ENCODE measurements around the gene PTPRN2. TPM values are rescaled to one million over a fixed set of nuclear protein-coding genes. Genes with fewer than 3 reads are reported as not detected.

Gene PTPRN2
- total and polyA plus RNA-seq, 2 donors (not counting 3 experiments of a cell fraction or from before 2014, with no cell fraction given): 0.62 to 0.88 TPM

DNA sequence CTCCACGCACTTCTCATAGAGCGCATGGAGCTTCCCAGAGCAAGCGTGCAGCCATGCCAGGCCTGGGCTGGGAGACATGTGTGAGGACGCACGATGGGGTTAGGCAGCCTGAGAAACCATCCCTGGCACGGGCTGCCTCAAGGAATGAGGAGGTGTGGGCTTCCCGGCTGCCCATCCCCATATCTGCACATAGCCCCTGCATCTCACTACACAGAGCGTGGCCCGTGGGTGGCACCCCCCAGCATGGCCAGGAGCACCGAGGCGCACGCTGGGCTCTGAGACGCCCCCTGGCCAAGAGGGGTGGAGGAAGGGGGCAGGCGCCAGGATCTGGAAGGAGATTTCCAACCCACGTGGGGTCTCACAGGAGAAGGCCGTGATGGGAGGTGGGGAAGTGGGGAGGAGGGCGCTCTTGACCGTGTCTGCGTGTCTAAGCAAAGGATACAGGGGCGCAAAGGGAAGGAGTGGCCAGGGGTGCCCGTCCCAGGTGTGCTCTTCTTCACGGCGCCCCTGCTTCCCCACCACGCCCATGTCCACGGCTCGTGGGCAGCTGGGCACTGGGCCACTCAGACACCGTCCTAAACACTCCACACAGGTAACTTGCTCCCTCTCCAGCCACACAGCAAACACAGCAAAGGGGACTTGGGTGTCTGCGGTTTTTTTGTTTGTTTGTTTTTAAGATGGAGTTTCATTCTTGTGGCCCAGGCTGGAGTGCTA lies 340.5 kb downstream of the PTPRN2 start:
- ChIA-PET POLR2A (no interaction called here), CTCF (no interaction called here)
- Histone ChIP-seq H3K27me3 (ENCODE audit: control insufficient read depth in 2 of 2, insufficient read depth in 2 of 2, low read length in 2 of 2) (no peaks in the 10 kb centered on the region), H3K36me3 (ENCODE audit: control insufficient read depth in 2 of 2, extremely low read depth in 1 of 2, insufficient read depth in 2 of 2, low read length in 2 of 2) (no peaks in the 10 kb centered on the region), H2AFZ (ENCODE audit: low read depth, low read length) (no peak overlapping the region), H3K27ac (ENCODE audit: insufficient read depth, low read depth, low read length) (no peak overlapping the region), H3K9me1 (replicated peaks; ENCODE audit: control insufficient read depth, extremely low read depth, insufficient read depth, low read length) (no peaks in the 10 kb centered on the region), H3K4me3 (replicated peaks in 1 of 3; ENCODE audit: insufficient read depth in 1 of 3, low read depth in 1 of 3, low read length in 3 of 3) (no peak overlapping the region), H3K4me2 (ENCODE audit: insufficient read depth, low read length) (no peak overlapping the region), H3K79me2 (ENCODE audit: control insufficient read depth, insufficient read depth, low read length) (no peaks in the 10 kb centered on the region), H4K20me1 (replicated peaks; ENCODE audit: control insufficient read depth, extremely low read depth, insufficient read depth, low read length) (no peaks in the 10 kb centered on the region), H3K9me3 (replicated peaks; ENCODE audit: control insufficient read depth, insufficient read depth, low read length) (peaks cover 2% of the 10 kb centered on the region), H3K4me1 (ENCODE audit: control insufficient read depth, extremely low read depth, insufficient read depth, low read length) (no peaks in the 10 kb centered on the region), H3K9ac (replicated peaks; ENCODE audit: extremely low read depth, insufficient read depth, low read length) (no peak overlapping the region)
- dilution Hi-C loops (cut with MboI; ENCODE audit: extremely low pct_ligation_motif_present, low sequenced_read_pairs) (no loop called here), intact Hi-C loops (cut with micrococcal nuclease) (no loop called here)
- FAIRE-seq: no peak
- TF ChIP-seq MAX (IDR thresholded peaks at IDR 0.05; ENCODE audit: insufficient read depth, insufficient read length): no peak
- TF ChIP-seq JUN (IDR thresholded peaks at IDR 0.05; ENCODE audit: borderline replicate concordance, insufficient read depth, insufficient read length, low read depth): no peak
- TF ChIP-seq EZH2 (IDR thresholded peaks at IDR 0.05; ENCODE audit: borderline replicate concordance, low read depth, low read length, severe bottlenecking): no peak
- no peak for TF ChIP-seq FOS (IDR thresholded peaks at IDR 0.05; ENCODE audit: borderline replicate concordance, insufficient read depth, low read length)
- TF ChIP-seq POLR2A (IDR thresholded peaks at IDR 0.05; ENCODE audit: low read depth, low read length): no peak
- BruUV-seq (replicated peaks): no TSS peak
- DNase-seq (ENCODE audit: low read depth, low spot score): no peak

- Histone ChIP-seq H3K9me3 (replicated peaks; ENCODE audit: control insufficient read depth, insufficient read depth, low read length) (peaks cover 4% of the 10 kb centered on the region), H3K27me3 (ENCODE audit: control insufficient read depth in 2 of 2, insufficient read depth in 2 of 2, low read length in 2 of 2) (no peaks in the 10 kb centered on the region), H3K9me1 (replicated peaks; ENCODE audit: control insufficient read depth, extremely low read depth, insufficient read depth, low read length) (no peaks in the 10 kb centered on the region), H3K4me1 (ENCODE audit: control insufficient read depth, extremely low read depth, insufficient read depth, low read length) (no peaks in the 10 kb centered on the region), H4K20me1 (replicated peaks; ENCODE audit: control insufficient read depth, extremely low read depth, insufficient read depth, low read length) (no peaks in the 10 kb centered on the region), H3K27ac (ENCODE audit: insufficient read depth, low read depth, low read length) (no peak overlapping the region), H3K4me2 (ENCODE audit: insufficient read depth, low read length) (no peak overlapping the region), H3K79me2 (ENCODE audit: control insufficient read depth, insufficient read depth, low read length) (no peaks in the 10 kb centered on the region), H3K9ac (replicated peaks; ENCODE audit: extremely low read depth, insufficient read depth, low read length) (no peak overlapping the region), H3K4me3 (replicated peaks in 1 of 3; ENCODE audit: insufficient read depth in 1 of 3, low read depth in 1 of 3, low read length in 3 of 3) (no peak overlapping the region), H3K36me3 (ENCODE audit: control insufficient read depth in 2 of 2, extremely low read depth in 1 of 2, insufficient read depth in 2 of 2, low read length in 2 of 2) (no peaks in the 10 kb centered on the region), H2AFZ (ENCODE audit: low read depth, low read length) (no peak overlapping the region)
- DNase-seq (ENCODE audit: low read depth, low spot score) (no peak), FAIRE-seq (no peak)
- POLR2A ChIA-PET: no interaction called here
- intact Hi-C loops (cut with micrococcal nuclease): no loop called here
- CTCF ChIA-PET: no interaction called here
- BruUV-seq (replicated peaks): no TSS peak
- dilution Hi-C loops (cut with MboI; ENCODE audit: extremely low pct_ligation_motif_present, low sequenced_read_pairs): no loop called here
- TF ChIP-seq MAX (IDR thresholded peaks at IDR 0.05; ENCODE audit: insufficient read depth, insufficient read length) (no peak), JUN (IDR thresholded peaks at IDR 0.05; ENCODE audit: borderline replicate concordance, insufficient read depth, insufficient read length, low read depth) (no peak), POLR2AphosphoS5 (IDR thresholded peaks at IDR 0.05; ENCODE audit: insufficient read depth, low read depth, low read length) (no peak), MYC (IDR thresholded peaks at IDR 0.05; ENCODE audit: low read depth, low read length) (no peak), FOS (IDR thresholded peaks at IDR 0.05; ENCODE audit: borderline replicate concordance, insufficient read depth, low read length) (no peak), POLR2A (IDR thresholded peaks at IDR 0.05; ENCODE audit: low read depth, low read length) (no peak), GATA2 (IDR thresholded peaks at IDR 0.05; ENCODE audit: insufficient read depth, insufficient read length, low read depth, low read length) (no peak), EZH2 (IDR thresholded peaks at IDR 0.05; ENCODE audit: borderline replicate concordance, low read depth, low read length, severe bottlenecking) (no peak)
- TF ChIP-seq, protein P1, sequence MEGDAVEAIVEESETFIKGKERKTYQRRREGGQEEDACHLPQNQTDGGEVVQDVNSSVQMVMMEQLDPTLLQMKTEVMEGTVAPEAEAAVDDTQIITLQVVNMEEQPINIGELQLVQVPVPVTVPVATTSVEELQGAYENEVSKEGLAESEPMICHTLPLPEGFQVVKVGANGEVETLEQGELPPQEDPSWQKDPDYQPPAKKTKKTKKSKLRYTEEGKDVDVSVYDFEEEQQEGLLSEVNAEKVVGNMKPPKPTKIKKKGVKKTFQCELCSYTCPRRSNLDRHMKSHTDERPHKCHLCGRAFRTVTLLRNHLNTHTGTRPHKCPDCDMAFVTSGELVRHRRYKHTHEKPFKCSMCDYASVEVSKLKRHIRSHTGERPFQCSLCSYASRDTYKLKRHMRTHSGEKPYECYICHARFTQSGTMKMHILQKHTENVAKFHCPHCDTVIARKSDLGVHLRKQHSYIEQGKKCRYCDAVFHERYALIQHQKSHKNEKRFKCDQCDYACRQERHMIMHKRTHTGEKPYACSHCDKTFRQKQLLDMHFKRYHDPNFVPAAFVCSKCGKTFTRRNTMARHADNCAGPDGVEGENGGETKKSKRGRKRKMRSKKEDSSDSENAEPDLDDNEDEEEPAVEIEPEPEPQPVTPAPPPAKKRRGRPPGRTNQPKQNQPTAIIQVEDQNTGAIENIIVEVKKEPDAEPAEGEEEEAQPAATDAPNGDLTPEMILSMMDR (IDR thresholded peaks at IDR 0.05; ENCODE audit: extremely low read depth in 1 of 2, insufficient read depth in 1 of 2, low read depth in 1 of 2, low read length in 2 of 2): no peak
Observed at GRCh38 chr7:158246272-158246959, 341.2 kb downstream of the PTPRN2 start.

Measured in endothelial cell of umbilical vein (primary cell).